ENCODE data around the gene TSC2.

DNA sequence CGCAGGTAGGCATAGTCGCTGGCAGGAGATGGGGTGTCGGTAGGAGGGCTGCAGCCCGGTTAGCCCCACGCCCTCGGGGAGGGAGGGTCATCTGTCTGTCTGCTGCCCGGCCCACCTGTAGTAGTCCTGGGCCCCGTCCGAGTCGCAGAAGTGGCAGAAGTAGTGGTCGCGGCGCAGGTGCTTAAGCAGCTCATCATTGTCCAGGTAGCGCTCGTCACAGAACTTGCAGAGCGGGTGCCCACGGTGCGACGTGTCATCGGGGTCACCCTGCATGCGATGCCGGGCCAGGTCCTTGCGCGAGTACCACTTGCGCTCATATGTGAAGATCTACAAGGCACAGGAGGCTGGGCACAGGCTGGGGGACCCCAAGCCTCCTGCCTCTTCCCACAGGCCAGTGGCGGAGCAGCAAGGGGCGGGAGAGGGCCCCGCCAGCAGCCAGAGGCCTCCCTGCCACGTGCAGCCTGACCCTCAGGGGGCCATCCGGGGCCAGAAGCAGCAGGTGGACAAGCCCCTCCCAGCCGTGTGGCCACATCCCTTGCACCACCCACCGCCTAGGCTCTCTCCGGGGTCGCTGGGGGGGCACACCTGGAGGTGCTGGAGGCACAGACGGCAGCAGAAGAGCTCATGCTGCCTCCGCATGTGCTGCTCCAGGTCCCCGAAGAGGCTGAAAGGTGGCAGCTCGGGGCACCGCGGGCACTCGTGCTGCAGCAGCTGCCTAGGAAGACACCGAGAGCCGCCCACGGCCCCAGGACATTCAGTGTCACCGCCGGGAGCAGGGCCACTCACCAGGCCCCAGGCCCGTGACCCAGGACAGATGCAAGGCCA is 45.2 kb upstream of the TSC2 start:
- TF ChIP-seq, protein P1, sequence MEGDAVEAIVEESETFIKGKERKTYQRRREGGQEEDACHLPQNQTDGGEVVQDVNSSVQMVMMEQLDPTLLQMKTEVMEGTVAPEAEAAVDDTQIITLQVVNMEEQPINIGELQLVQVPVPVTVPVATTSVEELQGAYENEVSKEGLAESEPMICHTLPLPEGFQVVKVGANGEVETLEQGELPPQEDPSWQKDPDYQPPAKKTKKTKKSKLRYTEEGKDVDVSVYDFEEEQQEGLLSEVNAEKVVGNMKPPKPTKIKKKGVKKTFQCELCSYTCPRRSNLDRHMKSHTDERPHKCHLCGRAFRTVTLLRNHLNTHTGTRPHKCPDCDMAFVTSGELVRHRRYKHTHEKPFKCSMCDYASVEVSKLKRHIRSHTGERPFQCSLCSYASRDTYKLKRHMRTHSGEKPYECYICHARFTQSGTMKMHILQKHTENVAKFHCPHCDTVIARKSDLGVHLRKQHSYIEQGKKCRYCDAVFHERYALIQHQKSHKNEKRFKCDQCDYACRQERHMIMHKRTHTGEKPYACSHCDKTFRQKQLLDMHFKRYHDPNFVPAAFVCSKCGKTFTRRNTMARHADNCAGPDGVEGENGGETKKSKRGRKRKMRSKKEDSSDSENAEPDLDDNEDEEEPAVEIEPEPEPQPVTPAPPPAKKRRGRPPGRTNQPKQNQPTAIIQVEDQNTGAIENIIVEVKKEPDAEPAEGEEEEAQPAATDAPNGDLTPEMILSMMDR (IDR thresholded peaks at IDR 0.05): no peak
- no peak for TF ChIP-seq EP300 (IDR thresholded peaks at IDR 0.05)
- TF ChIP-seq POLR2A (IDR thresholded peaks at IDR 0.05): no peak
